Loucy (cell line): ENCODE measurements around the gene NXT1.

ENCODE experiments used
- H2AFZ ChIP-seq: fragments of 200-600 bp; sonication (generic); 2 replicates; pipeline ENCODE4 v1.6.0; 2016; ENCODE audit warnings: antibody characterized with exemption, mild to moderate bottlenecking, low read length, moderate library complexity
- H3F3A ChIP-seq: fragments of 200-600 bp; 2 replicates; pipeline ENCODE4 v1.6.0; 2016; ENCODE audit warnings: antibody characterized with exemption, low read depth, mild to moderate bottlenecking
- H3K27me3 ChIP-seq: fragments of 200-600 bp; sonication (generic); 2 replicates; pipeline ENCODE4 v1.6.1; 2014; ENCODE audit warnings: low read length, mild to moderate bottlenecking; ENCODE audit not compliant: insufficient read depth, poor library complexity, severe bottlenecking
- H3K36me3 ChIP-seq: fragments of 200-600 bp; sonication (generic); 2 replicates; pipeline ENCODE4 v1.6.1; 2016; ENCODE audit warnings: low read length; ENCODE audit not compliant: insufficient read depth
- H3K4me1 ChIP-seq: fragments of 200-600 bp; sonication (generic); 2 replicates; pipeline ENCODE4 v1.5.1; 2014; ENCODE audit warnings: low read length, mild to moderate bottlenecking; ENCODE audit not compliant: insufficient read depth, poor library complexity, severe bottlenecking
- H3K4me2 ChIP-seq: fragments of 200-600 bp; sonication (generic); 2 replicates; pipeline ENCODE4 v1.6.0; 2014; ENCODE audit warnings: antibody characterized with exemption, low read length, low read depth, mild to moderate bottlenecking; ENCODE audit not compliant: poor library complexity, severe bottlenecking
- H3K4me3 ChIP-seq: fragments of 200-600 bp; sonication (generic); 2 replicates; pipeline ENCODE4 v1.5.1; 2014; ENCODE audit warnings: low read length, mild to moderate bottlenecking, mixed read lengths; ENCODE audit not compliant: poor library complexity, severe bottlenecking
- H3K79me2 ChIP-seq: fragments of 200-600 bp; sonication (generic); 2 replicates; pipeline ENCODE4 v1.6.1; 2014; ENCODE audit warnings: low read length; ENCODE audit not compliant: insufficient read depth
- H3K9ac ChIP-seq: fragments of 200-600 bp; sonication (generic); 2 replicates; pipeline ENCODE4 v1.6.0; 2014; ENCODE audit warnings: mild to moderate bottlenecking, low read depth, low read length, moderate library complexity; ENCODE audit not compliant: poor library complexity, severe bottlenecking
- H3K9me2 ChIP-seq: fragments of 200-600 bp; sonication (generic); replicated peaks from 2 replicates; pipeline ENCODE4 v1.6.1; 2016; ENCODE audit warnings: low read depth, low read length, mixed read lengths
- H3K9me3 ChIP-seq: fragments of 200-600 bp; sonication (generic); 2 replicates; pipeline ENCODE4 v1.6.1; 2014; ENCODE audit warnings: mild to moderate bottlenecking, antibody characterized with exemption, low read length, low read depth; ENCODE audit not compliant: insufficient read depth
- H4K20me1 ChIP-seq: fragments of 200-600 bp; sonication (generic); 2 replicates; pipeline ENCODE4 v1.6.0; 2014; ENCODE audit warnings: antibody characterized with exemption, low read length, mild to moderate bottlenecking; ENCODE audit not compliant: insufficient read depth, poor library complexity, severe bottlenecking
- CTCF ChIP-seq: fragments of 200-600 bp; sonication (generic); conservative IDR thresholded peaks from 2 replicates; pipeline ENCODE4 v1.5.1; 2014; ENCODE audit warnings: mild to moderate bottlenecking, antibody characterized with exemption, low read length
- EZH2phosphoT487 ChIP-seq: fragments of 200-600 bp; IDR thresholded peaks from 2 replicates; pipeline ENCODE4 v1.6.1; 2018; ENCODE audit warnings: antibody characterized with exemption, mild to moderate bottlenecking, moderate library complexity, borderline replicate concordance

Gene NXT1

DNA sequence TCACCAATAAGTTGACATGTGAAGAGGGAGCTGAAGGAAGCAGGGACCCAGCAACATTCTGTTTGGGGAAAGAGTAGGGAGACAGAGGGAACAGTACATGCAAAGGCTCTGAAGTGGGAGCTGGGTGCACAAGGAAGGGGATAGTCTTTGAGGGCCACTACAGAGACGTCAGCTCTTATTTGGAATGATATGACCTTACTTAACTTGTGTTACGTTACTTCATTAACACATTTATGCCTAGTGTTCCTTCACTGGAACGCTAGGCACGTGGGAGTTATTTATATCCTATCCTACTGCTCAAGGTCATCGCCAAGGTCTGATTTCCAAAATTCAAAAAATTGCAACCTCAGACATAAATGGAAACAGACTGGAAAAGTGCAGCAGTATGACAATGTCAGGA, 50.5 kb downstream of the NXT1 start:
- peaks cover 6% of the 10 kb centered on the region; the same call in 1 of the 2 replicates for H3K36me3 ChIP-seq
- no peak for TF ChIP-seq CTCF
- H3K79me2 ChIP-seq = peaks cover 43% of the 10 kb centered on the region
- no peak overlapping the region for H3K4me3 ChIP-seq
- H3K9me3 ChIP-seq = no peaks in the 10 kb centered on the region
- H3K9me2 ChIP-seq = no peaks in the 10 kb centered on the region
- no peaks in the 10 kb centered on the region for H3K27me3 ChIP-seq
- no peak overlapping the region for H2AFZ ChIP-seq
- H3F3A ChIP-seq = no peaks in the 10 kb centered on the region
- peaks cover 3% of the 10 kb centered on the region for H4K20me1 ChIP-seq
- H3K4me2 ChIP-seq = no peak overlapping the region
- no peak overlapping the region for H3K9ac ChIP-seq
- H3K4me1 ChIP-seq = peaks cover 13% of the 10 kb centered on the region

- no peaks in the 10 kb centered on the region; the same call in 1 of the 2 replicates for H3K36me3 ChIP-seq
- H3K4me2 ChIP-seq = no peak overlapping the region
- peaks cover 9% of the 10 kb centered on the region for H3K4me1 ChIP-seq
- H3K4me3 ChIP-seq = no peak overlapping the region
- no peaks in the 10 kb centered on the region for H3K9me3 ChIP-seq
- no peaks in the 10 kb centered on the region for H3K9me2 ChIP-seq
- peaks cover 58% of the 10 kb centered on the region for H3K79me2 ChIP-seq
- TF ChIP-seq EZH2phosphoT487 (no peak), CTCF (no peak)
- no peaks in the 10 kb centered on the region for H3F3A ChIP-seq
- peaks cover 3% of the 10 kb centered on the region for H4K20me1 ChIP-seq
- no peak overlapping the region for H2AFZ ChIP-seq
- H3K9ac ChIP-seq = no peak overlapping the region
- no peaks in the 10 kb centered on the region for H3K27me3 ChIP-seq
Measured at GRCh38 chr20:23403751-23404150, 53.2 kb downstream of the NXT1 start.

DNA sequence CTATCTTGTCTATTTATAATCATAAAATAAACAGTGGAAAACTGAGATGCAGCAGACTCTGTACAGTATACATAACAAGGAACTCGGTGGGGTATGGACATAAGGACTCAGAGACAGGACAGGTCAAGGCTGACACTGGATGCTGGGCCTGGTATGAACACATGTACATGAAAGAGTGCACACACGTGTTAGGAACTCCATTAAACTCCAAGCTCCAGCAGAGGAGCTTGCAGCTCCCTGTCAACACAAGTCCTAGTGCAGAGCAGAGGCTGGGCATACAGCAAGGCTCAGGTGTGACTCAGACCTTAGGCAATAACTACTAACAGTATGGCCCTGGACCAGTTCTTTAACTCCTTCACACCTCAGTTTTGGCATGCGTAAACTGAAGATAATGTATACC, 53.6 kb downstream of the NXT1 start:
- Histone ChIP-seq H3K4me2 (no peak overlapping the region), H2AFZ (no peak overlapping the region), H3F3A (no peaks in the 10 kb centered on the region), H3K36me3 (no peaks in the 10 kb centered on the region; the same call in 1 of the 2 replicates), H3K9me2 (no peaks in the 10 kb centered on the region), H4K20me1 (peaks cover 3% of the 10 kb centered on the region), H3K27me3 (no peaks in the 10 kb centered on the region), H3K79me2 (peaks cover 60% of the 10 kb centered on the region), H3K9ac (no peak overlapping the region), H3K9me3 (no peaks in the 10 kb centered on the region), H3K4me3 (no peak overlapping the region), H3K4me1 (peaks cover 9% of the 10 kb centered on the region)
- TF ChIP-seq EZH2phosphoT487 = no peak
- no peak for TF ChIP-seq CTCF
